Skeletal muscle satellite cell (primary cell): ENCODE data around the gene SUMF1.

Experiments used
- H3K27me3 ChIP-seq: 2 replicates; pipeline ENCODE4 v1.7.0; 2013; ENCODE audit warnings: low read length; ENCODE audit not compliant: control insufficient read depth, insufficient read depth
- H3K36me3 ChIP-seq: 2 replicates; pipeline ENCODE4 v1.7.0; 2013; ENCODE audit warnings: mild to moderate bottlenecking, control low read depth, low read length; ENCODE audit not compliant: insufficient read depth
- H3K4me1 ChIP-seq: 2 replicates; pipeline ENCODE4 v1.7.0; 2013; ENCODE audit warnings: low read length; ENCODE audit not compliant: control insufficient read depth, insufficient read depth
- H3K4me2 ChIP-seq: 2 replicates; pipeline ENCODE4 v1.7.0; 2013; ENCODE audit warnings: mild to moderate bottlenecking, low read length
- H3K4me3 ChIP-seq: 2 replicates; pipeline ENCODE4 v1.7.0; 2013; ENCODE audit warnings: low read length
- H3K9ac ChIP-seq: 2 replicates; pipeline ENCODE4 v1.7.0; 2013; ENCODE audit warnings: mild to moderate bottlenecking, low read depth, low read length, moderate library complexity
- H3K9me3 ChIP-seq: replicated peaks from 2 replicates; pipeline ENCODE4 v1.7.0; 2013; ENCODE audit warnings: mild to moderate bottlenecking, control low read depth, low read length

Gene SUMF1

GRCh38 chr3:4507024-4507596, 40.0 kb upstream of the SUMF1 start:
- Histone ChIP-seq H3K4me2 (no peak overlapping the region), H3K4me3 (no peak overlapping the region), H3K4me1 (no peaks in the 10 kb centered on the region), H3K9ac (no peak overlapping the region), H3K36me3 (no peaks in the 10 kb centered on the region), H3K9me3 (no peaks in the 10 kb centered on the region), H3K27me3 (no peaks in the 10 kb centered on the region)

GRCh38 chr3:4506559-4507023, 39.5 kb upstream of the SUMF1 start:
- no peak overlapping the region for H3K4me3 ChIP-seq
- no peak overlapping the region for H3K9ac ChIP-seq
- no peaks in the 10 kb centered on the region for H3K9me3 ChIP-seq
- H3K4me1 ChIP-seq: no peaks in the 10 kb centered on the region
- H3K4me2 ChIP-seq: no peak overlapping the region
- no peaks in the 10 kb centered on the region for H3K36me3 ChIP-seq
- H3K27me3 ChIP-seq: no peaks in the 10 kb centered on the region

- Histone ChIP-seq H3K36me3 (no peaks in the 10 kb centered on the region), H3K4me2 (no peak overlapping the region), H3K4me1 (no peaks in the 10 kb centered on the region), H3K9me3 (no peaks in the 10 kb centered on the region), H3K27me3 (no peaks in the 10 kb centered on the region), H3K4me3 (no peak overlapping the region), H3K9ac (no peak overlapping the region)
Measured at GRCh38 chr3:4505688-4506558, 38.9 kb upstream of the SUMF1 start.

- H3K9me3 ChIP-seq: no peaks in the 10 kb centered on the region
- H3K4me2 ChIP-seq: no peak overlapping the region
- no peak overlapping the region for H3K4me3 ChIP-seq
- no peak overlapping the region for H3K9ac ChIP-seq
- no peaks in the 10 kb centered on the region for H3K4me1 ChIP-seq
- H3K27me3 ChIP-seq: no peaks in the 10 kb centered on the region
- H3K36me3 ChIP-seq: no peaks in the 10 kb centered on the region
Measured at GRCh38 chr3:4504340-4505261, 37.5 kb upstream of the SUMF1 start.

- Histone ChIP-seq H3K9me3 (no peaks in the 10 kb centered on the region), H3K4me2 (no peak overlapping the region), H3K4me3 (no peak overlapping the region), H3K4me1 (no peaks in the 10 kb centered on the region), H3K36me3 (no peaks in the 10 kb centered on the region), H3K9ac (no peak overlapping the region), H3K27me3 (no peaks in the 10 kb centered on the region)
Measured at GRCh38 chr3:4503050-4503449, 36.0 kb upstream of the SUMF1 start.

- H3K4me1 ChIP-seq: no peaks in the 10 kb centered on the region
- H3K9ac ChIP-seq: no peak overlapping the region
- no peaks in the 10 kb centered on the region for H3K9me3 ChIP-seq
- no peaks in the 10 kb centered on the region for H3K27me3 ChIP-seq
- H3K36me3 ChIP-seq: no peaks in the 10 kb centered on the region
- no peak overlapping the region for H3K4me3 ChIP-seq
- H3K4me2 ChIP-seq: no peak overlapping the region
Measured at GRCh38 chr3:4501927-4502326, 34.9 kb upstream of the SUMF1 start.

GRCh38 chr3:4501437-4501836, 34.4 kb upstream of the SUMF1 start:
- H3K9me3 ChIP-seq: no peaks in the 10 kb centered on the region
- H3K36me3 ChIP-seq: no peaks in the 10 kb centered on the region
- H3K9ac ChIP-seq: no peak overlapping the region
- H3K4me2 ChIP-seq: no peak overlapping the region
- H3K4me3 ChIP-seq: no peak overlapping the region
- H3K27me3 ChIP-seq: no peaks in the 10 kb centered on the region
- H3K4me1 ChIP-seq: no peaks in the 10 kb centered on the region

GRCh38 chr3:4498446-4498845, 31.4 kb upstream of the SUMF1 start:
- H3K36me3 ChIP-seq: no peaks in the 10 kb centered on the region
- no peaks in the 10 kb centered on the region for H3K9me3 ChIP-seq

GRCh38 chr3:4497843-4498324, 30.8 kb upstream of the SUMF1 start:
- H3K9ac ChIP-seq: no peak overlapping the region
- H3K9me3 ChIP-seq: no peaks in the 10 kb centered on the region
- H3K27me3 ChIP-seq: no peaks in the 10 kb centered on the region
- H3K4me1 ChIP-seq: peaks cover 8% of the 10 kb centered on the region
- H3K4me3 ChIP-seq: no peak overlapping the region
- H3K4me2 ChIP-seq: no peak overlapping the region
- no peaks in the 10 kb centered on the region for H3K36me3 ChIP-seq

More at GRCh38 chr3:4498446-4498845, 31.4 kb upstream of the SUMF1 start:
- no peak overlapping the region for H3K9ac ChIP-seq
- H3K4me3 ChIP-seq: no peak overlapping the region
- no peak overlapping the region for H3K4me2 ChIP-seq
- no peaks in the 10 kb centered on the region for H3K27me3 ChIP-seq
- H3K4me1 ChIP-seq: peaks cover 7% of the 10 kb centered on the region

- Histone ChIP-seq H3K27me3 (no peaks in the 10 kb centered on the region), H3K36me3 (no peaks in the 10 kb centered on the region), H3K9ac (no peak overlapping the region), H3K4me3 (no peak overlapping the region), H3K4me2 (no peak overlapping the region), H3K9me3 (no peaks in the 10 kb centered on the region), H3K4me1 (peaks cover 8% of the 10 kb centered on the region)
Measured at GRCh38 chr3:4497005-4497692, 30.1 kb upstream of the SUMF1 start.

- Histone ChIP-seq H3K36me3 (no peaks in the 10 kb centered on the region), H3K4me2 (no peak overlapping the region), H3K4me1 (peaks cover 10% of the 10 kb centered on the region), H3K9me3 (no peaks in the 10 kb centered on the region), H3K9ac (no peak overlapping the region), H3K27me3 (peaks cover 11% of the 10 kb centered on the region), H3K4me3 (no peak overlapping the region)
Measured at GRCh38 chr3:4496087-4496452, 29.0 kb upstream of the SUMF1 start.
